Measurements from ENCODE around the gene ADM.

The ADM gene

GRCh38 chr11:10308201-10308954 lies 3.5 kb downstream of the ADM start:
- no peak for DNase-seq

DNA sequence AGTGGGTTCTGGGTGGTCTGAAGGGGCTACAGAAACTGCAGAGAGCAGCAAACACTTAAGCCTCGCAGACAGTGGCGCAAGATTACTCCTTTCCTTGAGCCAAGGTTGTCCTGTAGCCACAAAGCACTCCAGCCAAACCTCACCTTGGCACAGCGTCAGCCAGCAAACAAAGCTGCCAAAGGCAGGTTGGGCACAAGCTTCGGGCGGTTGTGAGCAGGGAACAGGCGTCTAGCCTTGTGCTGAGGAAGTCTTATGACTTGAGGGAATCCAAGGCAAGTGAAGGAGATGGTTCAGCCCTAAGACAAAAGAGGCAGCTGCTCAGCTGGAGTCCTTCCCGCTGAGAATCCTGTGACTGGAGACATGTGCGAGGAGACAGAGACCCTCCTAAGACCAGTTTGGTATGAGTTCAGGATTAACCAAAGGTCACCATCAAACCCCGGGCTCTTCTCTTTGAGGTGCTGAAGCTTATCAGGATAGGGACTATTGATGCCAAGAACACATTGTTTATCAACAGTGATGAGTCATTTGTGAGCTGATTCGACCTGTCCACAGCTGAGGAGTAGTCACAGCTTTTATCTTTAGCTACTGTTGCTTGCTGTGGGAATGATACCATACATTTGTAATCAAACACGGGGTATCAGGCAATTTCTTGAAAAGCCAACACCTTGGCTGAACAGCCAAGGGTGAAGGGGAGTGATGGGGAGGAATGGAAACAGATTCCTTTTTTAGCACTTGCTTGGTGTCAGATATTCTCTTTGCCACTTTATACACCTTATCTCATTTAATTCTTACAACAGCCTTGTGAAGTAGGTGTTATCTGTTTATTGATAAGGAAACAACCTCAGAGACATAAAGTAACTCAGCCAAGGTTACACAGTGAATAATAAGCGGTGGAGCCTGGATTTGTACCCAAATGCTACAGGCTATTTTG lies 4.6 kb downstream of the ADM start:
- peak in 23 of 58 donors; percentile 14 to 75 (median 34) for DNase-seq

DNA sequence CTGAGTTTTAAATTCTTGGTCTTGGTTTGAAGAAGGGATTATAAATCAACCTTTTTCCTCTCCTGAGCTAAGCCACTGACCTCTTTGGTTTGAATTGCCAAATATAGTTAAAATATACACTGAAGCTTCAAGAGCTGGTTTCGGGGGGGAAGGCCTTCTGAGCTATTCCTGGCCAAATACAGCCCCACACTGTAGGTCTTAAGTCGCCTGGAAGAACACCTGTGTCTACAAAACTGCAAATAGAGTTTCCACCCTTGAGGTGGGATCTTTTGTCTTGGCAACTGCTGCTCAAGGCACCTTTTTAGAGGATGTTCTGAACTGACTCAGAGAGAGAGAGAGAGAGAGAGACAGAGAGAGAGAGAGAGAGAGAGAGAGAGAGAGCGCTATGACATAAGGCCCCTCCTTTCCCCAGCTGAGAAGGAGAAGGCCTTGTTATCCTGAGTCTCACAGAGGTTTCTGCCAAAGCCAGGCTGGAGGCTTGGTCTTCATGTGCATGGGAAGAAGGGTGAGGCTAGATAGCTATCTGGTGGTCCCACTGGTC lies 5.5 kb downstream of the ADM start:
- no peak for DNase-seq

DNA sequence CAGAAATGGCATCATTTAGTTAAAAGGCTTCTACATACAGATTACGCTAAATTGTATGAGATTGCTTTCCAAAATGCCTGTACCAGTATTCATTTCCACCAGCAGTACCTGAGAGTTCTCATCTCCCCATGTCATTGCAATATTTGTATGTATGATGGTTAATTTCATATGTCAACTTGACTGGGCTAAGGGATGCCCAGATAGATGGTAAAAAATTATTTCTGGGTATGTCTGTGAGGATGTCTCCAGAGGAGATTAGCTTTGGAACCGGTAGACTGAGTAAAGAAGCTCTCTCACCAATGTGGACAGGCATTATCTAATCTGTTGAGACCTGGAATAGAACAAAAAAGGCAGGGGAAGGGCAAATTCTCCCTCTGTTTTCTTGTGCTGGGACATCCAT lies 6.9 kb downstream of the ADM start:
- DNase-seq, result no peak

DNA sequence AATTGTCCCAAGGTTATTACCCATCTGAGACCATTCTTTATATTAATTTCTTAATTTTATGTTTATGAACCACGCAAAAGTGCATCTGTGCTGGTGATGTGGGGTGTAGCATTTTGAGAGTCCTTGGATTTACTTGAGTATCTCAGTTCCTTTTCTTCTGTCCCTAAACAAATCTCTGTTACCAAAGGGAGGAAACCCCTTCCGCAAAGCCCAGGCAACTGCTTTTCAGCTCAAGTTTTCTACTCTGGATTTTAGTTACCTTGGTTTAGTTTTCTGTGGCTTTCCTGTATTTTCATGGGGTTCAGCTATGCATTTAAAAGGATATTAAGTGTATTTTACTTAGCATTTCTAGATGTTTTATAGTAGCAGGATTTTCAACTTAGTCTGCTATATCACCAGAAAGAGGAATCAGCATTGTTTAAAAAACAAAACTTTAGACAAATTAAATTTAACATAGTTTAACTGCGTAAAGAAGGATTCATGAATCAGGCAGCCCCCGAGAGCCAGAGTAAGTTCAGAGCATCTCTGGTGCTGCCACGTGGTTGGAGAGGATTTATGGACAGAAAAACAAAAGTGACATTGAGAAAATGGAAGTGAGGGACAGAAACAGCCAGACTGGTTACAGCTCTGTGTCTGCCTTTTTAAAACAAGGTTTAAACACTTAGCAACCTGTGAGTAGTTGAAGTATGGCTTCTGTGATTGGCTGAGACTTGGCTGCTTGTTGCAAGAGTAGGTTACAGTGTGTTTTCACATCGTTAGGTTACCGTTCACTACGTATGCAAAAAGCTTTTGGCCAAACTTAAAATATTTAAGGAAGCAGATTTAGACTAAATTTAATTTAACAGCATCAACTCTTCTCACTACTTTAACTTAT lies 9.6 kb downstream of the ADM start:
- DNase-seq, result peak in 4 of 58 donors; percentile 15 to 61 (median 35)

GRCh38 chr11:10315083-10315482 lies 10.2 kb downstream of the ADM start:
- no peak for DNase-seq

DNA sequence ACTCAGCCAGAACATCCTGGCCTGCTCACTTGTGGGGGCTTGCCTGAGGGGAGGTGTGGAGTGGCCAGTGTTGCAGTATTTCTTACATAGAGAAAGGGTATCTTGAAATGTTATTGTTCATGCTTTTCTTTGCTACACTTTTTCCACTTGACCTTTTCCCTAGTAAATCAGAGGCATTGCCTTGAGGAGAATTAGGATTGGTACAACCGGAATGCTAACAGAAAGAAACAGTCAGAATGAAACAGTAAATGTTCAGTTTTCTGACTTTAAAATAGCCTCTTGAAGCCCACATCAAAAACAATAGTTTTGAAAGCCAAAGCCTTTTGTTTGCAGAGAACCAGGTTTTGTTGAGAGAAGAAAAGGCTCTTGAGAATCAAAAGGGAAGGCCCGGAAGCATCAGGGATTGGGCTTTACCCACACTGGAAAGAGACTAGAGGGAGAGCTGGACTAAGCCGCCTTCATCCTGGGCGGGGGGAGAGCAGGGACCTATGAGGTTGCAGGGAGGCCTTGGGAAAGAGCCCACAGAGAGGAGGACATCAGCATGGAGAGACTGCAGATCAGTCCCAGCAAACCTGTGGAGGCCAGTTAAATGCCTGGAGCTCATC lies 12.4 kb downstream of the ADM start:
- DNase-seq, result peak in 2 of 58 donors; percentile 14 to 29

- DNase-seq, result no peak
These were observed 13.1 kb downstream of the ADM start for GRCh38 chr11:10317776-10318526.

DNA sequence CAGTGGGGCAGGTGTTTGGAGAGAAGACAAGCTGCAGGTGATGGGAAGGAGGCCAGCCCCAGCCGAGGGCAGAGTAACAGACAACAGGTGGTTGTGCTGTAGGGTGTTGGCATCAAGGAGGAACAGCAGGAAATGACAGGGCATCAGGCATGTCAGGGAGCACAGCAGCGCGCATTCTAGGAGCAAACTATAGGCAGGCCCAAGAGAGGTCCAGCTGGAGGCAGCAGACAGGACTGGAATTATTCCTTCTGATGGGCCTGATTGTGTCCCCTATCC lies 13.6 kb downstream of the ADM start:
- no peak for DNase-seq

GRCh38 chr11:10319702-10320558 lies 15.1 kb downstream of the ADM start:
- no peak for DNase-seq

DNA sequence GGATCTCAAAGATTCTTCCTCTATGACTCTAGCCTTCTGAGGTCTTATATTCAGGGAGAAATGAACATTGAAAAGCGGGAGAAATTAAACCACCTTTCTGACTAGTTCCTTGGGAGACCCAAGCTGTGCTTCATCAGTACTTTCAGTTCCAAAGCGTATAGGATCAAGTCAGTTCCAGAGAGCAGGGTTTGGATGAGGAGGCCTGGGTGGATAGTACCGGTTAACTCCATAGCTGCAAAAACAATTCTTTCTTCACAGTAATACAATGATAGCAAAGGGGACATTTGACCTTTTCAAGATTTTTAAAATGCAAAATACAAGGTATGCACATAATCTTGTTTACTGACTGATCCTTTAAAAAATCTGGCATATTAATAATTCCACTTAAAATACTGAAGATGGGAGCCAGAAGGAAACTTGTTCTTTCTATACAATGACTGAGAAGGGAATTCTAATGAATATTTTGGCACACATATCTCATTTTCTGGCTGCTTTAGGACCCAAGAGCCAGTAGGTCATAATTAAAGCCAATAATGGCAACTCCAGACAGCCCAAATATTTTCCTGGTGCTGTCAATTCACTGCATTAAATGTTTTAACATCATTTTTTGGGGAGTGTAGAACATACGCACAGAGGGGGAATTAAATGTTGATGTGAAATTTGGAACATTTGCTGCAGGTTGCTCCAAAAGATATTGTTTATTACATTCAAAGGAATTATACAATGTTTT lies 16.0 kb downstream of the ADM start:
- no peak for DNase-seq

DNA sequence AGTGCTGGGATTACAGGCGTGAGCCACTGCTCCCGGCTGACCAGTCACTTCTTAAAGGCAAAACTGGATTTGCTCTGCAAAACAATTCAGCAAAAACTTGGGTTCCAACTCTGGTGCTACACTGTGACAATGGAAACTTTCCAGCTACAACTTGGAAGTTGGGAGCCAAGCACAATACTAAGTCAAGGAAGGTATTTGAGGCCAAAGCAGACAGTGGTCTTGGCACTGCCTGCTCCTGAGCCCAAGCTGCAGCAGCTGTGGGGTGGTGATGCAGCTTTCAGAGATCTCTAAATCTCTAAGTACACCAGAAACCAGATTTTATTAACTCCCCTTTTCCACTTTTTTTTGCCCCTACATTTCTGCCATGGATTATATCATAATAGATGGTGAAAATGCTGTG lies 17.5 kb downstream of the ADM start:
- no peak for DNase-seq

- DNase-seq, result peak in 3 of 58 donors; percentile 20 to 44 (median 21)
These were observed 18.2 kb downstream of the ADM start for GRCh38 chr11:10322830-10323792.

GRCh38 chr11:10323793-10324170 lies 18.9 kb downstream of the ADM start:
- DNase-seq, result no peak

- DNase-seq, result no peak
These were observed 19.6 kb downstream of the ADM start for GRCh38 chr11:10324474-10324873.

DNA sequence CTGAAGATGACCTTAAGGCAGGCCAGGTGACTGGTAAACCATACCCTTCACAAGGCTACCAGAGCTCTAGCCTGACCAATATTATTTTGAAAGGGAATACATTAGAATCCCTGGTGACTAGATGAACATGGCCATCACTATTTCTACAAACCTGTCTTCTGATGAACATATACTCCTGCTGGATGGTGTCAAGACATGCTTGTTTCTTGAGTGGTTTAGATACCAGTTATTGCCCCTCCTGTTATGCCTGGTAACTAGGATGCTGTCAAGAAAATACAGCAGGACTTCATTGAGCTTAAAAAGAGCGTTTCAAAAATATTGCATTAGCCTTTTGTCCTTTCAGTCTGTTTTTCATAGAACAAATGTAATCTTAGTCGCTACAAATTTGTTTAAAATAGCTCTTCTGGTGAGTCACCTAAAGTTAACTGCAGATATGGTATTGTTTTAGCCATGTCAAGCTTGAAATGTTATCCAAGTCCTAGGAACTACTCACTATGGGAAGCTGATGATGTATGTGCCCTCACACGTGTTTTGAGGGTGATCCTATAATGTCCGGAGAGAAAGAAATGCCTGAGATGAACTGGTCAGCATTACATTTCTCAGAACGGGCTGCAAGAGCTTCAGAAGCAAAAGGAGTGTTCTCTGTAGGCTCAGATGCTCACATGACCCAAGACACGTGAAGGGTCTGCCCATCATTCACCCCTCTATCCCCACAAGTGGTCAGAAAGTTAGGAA lies 20.6 kb downstream of the ADM start:
- DNase-seq, result no peak

Measured in anterior cingulate cortex (tissue), 58 donors.